NB4 (cell line): Measurements from ENCODE around the gene GID8.

Experiments used
- CTCF ChIP-seq: IDR thresholded peaks from one replicate; pipeline ENCODE4 v1.5.1; 2012; ENCODE audit warnings: low read depth, low read length
- MYC ChIP-seq: IDR thresholded peaks from 2 replicates; pipeline ENCODE4 v1.6.1; 2011; ENCODE audit warnings: low read depth, low read length

- TF ChIP-seq CTCF (no peak), MYC (no peak)
Observed at GRCh38 chr20:62941792-62942191, 3.8 kb downstream of the GID8 start.
